Measurements from ENCODE around the gene CISD2.
"Not testable (repeated sequence)": the region's sequence is repeated elsewhere in the genome, so short reads cannot be mapped to it uniquely, and the experiment has no call there.

The CISD2 gene

GRCh38 chr4:102850370-102850769 lies 18.4 kb upstream of the CISD2 start:
- DNase-seq = no peak

GRCh38 chr4:102858828-102859464 lies 9.8 kb upstream of the CISD2 start:
- no peak for DNase-seq

GRCh38 chr4:102860611-102861324 lies 8.0 kb upstream of the CISD2 start:
- no peak for DNase-seq

GRCh38 chr4:102862016-102862415 lies 6.8 kb upstream of the CISD2 start:
- no peak for DNase-seq

GRCh38 chr4:102862747-102863146 lies 6.0 kb upstream of the CISD2 start:
- no peak for DNase-seq

- DNase-seq = not testable (repeated sequence)
These were observed 3.5 kb upstream of the CISD2 start for GRCh38 chr4:102865327-102865726.

- peak; percentile 22 for DNase-seq
These were observed 1.3 kb upstream of the CISD2 start for GRCh38 chr4:102867278-102868152.

- DNase-seq = no peak
These were observed 525 bp upstream of the CISD2 start for GRCh38 chr4:102868153-102868780.

GRCh38 chr4:102869569-102870197 lies 891 bp downstream of the CISD2 start:
- peak; percentile 24 for DNase-seq

- DNase-seq = no peak
These were observed 3.0 kb downstream of the CISD2 start for GRCh38 chr4:102871772-102872171.

GRCh38 chr4:102877477-102878106 lies 8.8 kb downstream of the CISD2 start:
- DNase-seq = not testable (repeated sequence)

GRCh38 chr4:102878349-102878748 lies 9.6 kb downstream of the CISD2 start:
- DNase-seq = not testable (repeated sequence)

- peak; percentile 66 for DNase-seq
These were observed 10.1 kb downstream of the CISD2 start for GRCh38 chr4:102878901-102879300.

GRCh38 chr4:102881343-102881742 lies 12.6 kb downstream of the CISD2 start:
- no peak for DNase-seq

GRCh38 chr4:102883278-102883677 lies 14.5 kb downstream of the CISD2 start:
- DNase-seq = no peak

- not testable (repeated sequence) for DNase-seq
These were observed 19.8 kb downstream of the CISD2 start for GRCh38 chr4:102888570-102888969.

- DNase-seq = not testable (repeated sequence)
These were observed 21.1 kb downstream of the CISD2 start for GRCh38 chr4:102889866-102890265.

GRCh38 chr4:102896547-102896946 lies 27.8 kb downstream of the CISD2 start:
- not testable (repeated sequence) for DNase-seq

GRCh38 chr4:102897610-102898009 lies 28.8 kb downstream of the CISD2 start:
- DNase-seq = not testable (repeated sequence)

GRCh38 chr4:102901804-102902203 lies 33.0 kb downstream of the CISD2 start:
- no peak for DNase-seq

GRCh38 chr4:102918859-102919258 lies 50.1 kb downstream of the CISD2 start:
- no peak for DNase-seq

GRCh38 chr4:102919697-102920096 lies 50.9 kb downstream of the CISD2 start:
- DNase-seq = not testable (repeated sequence)

Measured in NCI-H82 (cell line).